ENCODE results near the gene EEIG1.

The EEIG1 gene

DNA sequence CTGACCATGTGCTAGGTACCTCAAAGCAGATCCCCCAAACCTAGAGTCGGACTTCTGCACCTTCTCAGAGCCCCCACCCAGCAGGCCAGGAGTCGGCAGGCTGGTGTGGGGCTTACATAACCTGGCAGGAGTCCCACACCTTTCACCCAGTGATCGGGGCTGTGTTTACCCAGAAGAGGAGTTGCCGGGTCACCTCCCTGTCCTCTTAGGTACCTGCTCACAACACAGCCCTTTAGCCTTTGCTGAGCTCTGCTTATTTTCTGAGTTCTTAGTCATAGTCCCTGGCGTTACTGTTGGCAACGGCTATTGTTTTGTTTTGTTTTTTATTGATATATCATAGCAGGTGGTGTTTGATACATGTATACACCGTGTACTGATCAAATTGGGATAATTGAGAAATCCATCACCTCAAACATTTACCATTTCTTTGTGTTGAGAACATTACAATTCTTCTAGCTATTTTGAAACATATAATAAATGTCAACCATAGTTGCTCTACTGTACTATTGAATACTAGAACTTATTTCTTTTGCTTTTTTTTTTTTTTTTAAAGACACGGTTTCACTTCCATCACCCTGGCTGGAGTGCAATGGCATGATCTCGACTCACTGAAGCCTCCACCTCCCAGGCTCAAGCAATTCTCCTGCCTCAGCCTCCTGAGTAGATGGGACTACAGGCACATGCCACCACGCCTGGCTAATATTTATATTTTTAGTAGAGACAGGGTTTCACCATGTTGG, 10.4 kb upstream of the EEIG1 start:
- no peak for TF ChIP-seq GABPA (IDR thresholded peaks at IDR 0.05; ENCODE audit: low read depth)
- TF ChIP-seq, protein P1, sequence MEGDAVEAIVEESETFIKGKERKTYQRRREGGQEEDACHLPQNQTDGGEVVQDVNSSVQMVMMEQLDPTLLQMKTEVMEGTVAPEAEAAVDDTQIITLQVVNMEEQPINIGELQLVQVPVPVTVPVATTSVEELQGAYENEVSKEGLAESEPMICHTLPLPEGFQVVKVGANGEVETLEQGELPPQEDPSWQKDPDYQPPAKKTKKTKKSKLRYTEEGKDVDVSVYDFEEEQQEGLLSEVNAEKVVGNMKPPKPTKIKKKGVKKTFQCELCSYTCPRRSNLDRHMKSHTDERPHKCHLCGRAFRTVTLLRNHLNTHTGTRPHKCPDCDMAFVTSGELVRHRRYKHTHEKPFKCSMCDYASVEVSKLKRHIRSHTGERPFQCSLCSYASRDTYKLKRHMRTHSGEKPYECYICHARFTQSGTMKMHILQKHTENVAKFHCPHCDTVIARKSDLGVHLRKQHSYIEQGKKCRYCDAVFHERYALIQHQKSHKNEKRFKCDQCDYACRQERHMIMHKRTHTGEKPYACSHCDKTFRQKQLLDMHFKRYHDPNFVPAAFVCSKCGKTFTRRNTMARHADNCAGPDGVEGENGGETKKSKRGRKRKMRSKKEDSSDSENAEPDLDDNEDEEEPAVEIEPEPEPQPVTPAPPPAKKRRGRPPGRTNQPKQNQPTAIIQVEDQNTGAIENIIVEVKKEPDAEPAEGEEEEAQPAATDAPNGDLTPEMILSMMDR (IDR thresholded peaks at IDR 0.05; ENCODE audit: insufficient read depth, low read length): no peak
- no peak for TF ChIP-seq POLR2AphosphoS5 (IDR thresholded peaks at IDR 0.05; ENCODE audit: low read depth)
- TF ChIP-seq SPI1 (IDR thresholded peaks at IDR 0.05; ENCODE audit: borderline replicate concordance, low read depth): no peak
- TF ChIP-seq, protein P2, sequence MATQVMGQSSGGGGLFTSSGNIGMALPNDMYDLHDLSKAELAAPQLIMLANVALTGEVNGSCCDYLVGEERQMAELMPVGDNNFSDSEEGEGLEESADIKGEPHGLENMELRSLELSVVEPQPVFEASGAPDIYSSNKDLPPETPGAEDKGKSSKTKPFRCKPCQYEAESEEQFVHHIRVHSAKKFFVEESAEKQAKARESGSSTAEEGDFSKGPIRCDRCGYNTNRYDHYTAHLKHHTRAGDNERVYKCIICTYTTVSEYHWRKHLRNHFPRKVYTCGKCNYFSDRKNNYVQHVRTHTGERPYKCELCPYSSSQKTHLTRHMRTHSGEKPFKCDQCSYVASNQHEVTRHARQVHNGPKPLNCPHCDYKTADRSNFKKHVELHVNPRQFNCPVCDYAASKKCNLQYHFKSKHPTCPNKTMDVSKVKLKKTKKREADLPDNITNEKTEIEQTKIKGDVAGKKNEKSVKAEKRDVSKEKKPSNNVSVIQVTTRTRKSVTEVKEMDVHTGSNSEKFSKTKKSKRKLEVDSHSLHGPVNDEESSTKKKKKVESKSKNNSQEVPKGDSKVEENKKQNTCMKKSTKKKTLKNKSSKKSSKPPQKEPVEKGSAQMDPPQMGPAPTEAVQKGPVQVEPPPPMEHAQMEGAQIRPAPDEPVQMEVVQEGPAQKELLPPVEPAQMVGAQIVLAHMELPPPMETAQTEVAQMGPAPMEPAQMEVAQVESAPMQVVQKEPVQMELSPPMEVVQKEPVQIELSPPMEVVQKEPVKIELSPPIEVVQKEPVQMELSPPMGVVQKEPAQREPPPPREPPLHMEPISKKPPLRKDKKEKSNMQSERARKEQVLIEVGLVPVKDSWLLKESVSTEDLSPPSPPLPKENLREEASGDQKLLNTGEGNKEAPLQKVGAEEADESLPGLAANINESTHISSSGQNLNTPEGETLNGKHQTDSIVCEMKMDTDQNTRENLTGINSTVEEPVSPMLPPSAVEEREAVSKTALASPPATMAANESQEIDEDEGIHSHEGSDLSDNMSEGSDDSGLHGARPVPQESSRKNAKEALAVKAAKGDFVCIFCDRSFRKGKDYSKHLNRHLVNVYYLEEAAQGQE (IDR thresholded peaks at IDR 0.05; ENCODE audit: insufficient replicate concordance, low read depth): no peak
- Histone ChIP-seq H3K27ac (replicated peaks) (no peak overlapping the region), H3K4me3 (replicated peaks; ENCODE audit: insufficient read depth, low read length) (no peak overlapping the region), H3K27me3 (ENCODE audit: insufficient read depth, poor library complexity, severe bottlenecking) (peaks cover 2% of the 10 kb centered on the region)
- DNase-seq (ENCODE audit: low read depth in 1 of 2, low spot score in 1 of 2): no peak

DNA sequence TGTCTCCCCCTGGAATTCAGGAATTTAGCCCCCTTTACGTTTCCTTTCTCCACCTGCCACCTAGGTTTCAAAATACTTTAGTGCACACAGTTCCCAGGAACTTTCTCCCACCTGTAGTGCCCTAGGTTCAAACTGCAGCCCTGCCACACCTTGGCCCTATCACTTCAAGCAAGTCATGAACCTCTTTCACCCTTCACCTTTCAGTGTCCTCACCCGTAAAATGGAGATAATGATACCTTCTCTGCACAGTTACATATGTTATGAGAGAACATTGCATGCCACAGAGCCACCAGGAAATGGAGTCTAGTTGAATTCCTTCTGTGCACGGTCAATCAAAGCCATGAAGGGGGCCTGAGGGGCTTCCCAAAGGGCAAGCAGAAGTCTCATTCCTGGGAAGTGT, 9.8 kb upstream of the EEIG1 start:
- TF ChIP-seq POLR2AphosphoS5 (IDR thresholded peaks at IDR 0.05; ENCODE audit: low read depth) (no peak), SPI1 (IDR thresholded peaks at IDR 0.05; ENCODE audit: borderline replicate concordance, low read depth) (no peak)
- TF ChIP-seq, protein P1 (IDR thresholded peaks at IDR 0.05; ENCODE audit: insufficient read depth, low read length): no peak
- no peak for DNase-seq (ENCODE audit: low read depth in 1 of 2, low spot score in 1 of 2)
- H3K4me3 ChIP-seq (replicated peaks; ENCODE audit: insufficient read depth, low read length): no peak overlapping the region
- peaks cover 2% of the 10 kb centered on the region for H3K27me3 ChIP-seq (ENCODE audit: insufficient read depth, poor library complexity, severe bottlenecking)
- no peak overlapping the region for H3K27ac ChIP-seq (replicated peaks)

DNA sequence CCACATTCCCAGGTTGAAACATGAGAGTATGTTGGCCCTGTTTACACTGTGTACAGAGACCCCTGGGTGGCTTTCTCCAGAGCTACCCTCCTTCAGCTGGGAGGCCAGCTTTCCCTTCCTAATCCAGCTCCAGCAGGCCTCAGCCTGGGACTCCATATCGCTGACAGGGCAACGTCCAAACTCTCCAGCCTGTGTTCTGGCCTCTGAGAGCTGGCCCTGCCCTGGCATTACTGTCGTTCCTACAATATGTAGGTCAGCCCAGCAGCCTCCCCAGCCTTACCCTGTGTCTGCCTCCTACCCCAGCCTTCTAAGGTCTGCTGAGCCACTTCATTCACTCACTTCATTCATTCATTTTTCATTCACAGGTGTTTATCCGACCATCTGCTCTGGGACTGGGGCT, 8.3 kb upstream of the EEIG1 start:
- no peak overlapping the region for H3K27ac ChIP-seq (replicated peaks)
- H3K4me3 ChIP-seq (replicated peaks; ENCODE audit: insufficient read depth, low read length): no peak overlapping the region
- TF ChIP-seq, protein P2 (IDR thresholded peaks at IDR 0.05; ENCODE audit: insufficient replicate concordance, low read depth): no peak
- TF ChIP-seq POLR2AphosphoS5 (IDR thresholded peaks at IDR 0.05; ENCODE audit: low read depth) (no peak), SPI1 (IDR thresholded peaks at IDR 0.05; ENCODE audit: borderline replicate concordance, low read depth) (no peak), GABPA (IDR thresholded peaks at IDR 0.05; ENCODE audit: low read depth) (no peak)
- TF ChIP-seq, protein P1 (IDR thresholded peaks at IDR 0.05; ENCODE audit: insufficient read depth, low read length): no peak
- no peak for DNase-seq (ENCODE audit: low read depth in 1 of 2, low spot score in 1 of 2)
- peaks cover 2% of the 10 kb centered on the region for H3K27me3 ChIP-seq (ENCODE audit: insufficient read depth, poor library complexity, severe bottlenecking)

Measured in HL-60 (cell line).